CD14-positive monocyte (primary cell): Measurements from ENCODE around the gene C1QTNF3. TPM values are rescaled to one million over a fixed set of nuclear protein-coding genes. Genes with fewer than 3 reads are reported as not detected.

Experiments
- DNase-seq, 3 donors: peaks; one replicate each; pipeline ENCODE4 v3.0.0-alpha.2; 2011 to 2022
- H2AFZ ChIP-seq: 2 replicates; pipeline ENCODE4 v1.6.0; 2012; ENCODE audit warnings: mild to moderate bottlenecking, low read depth, low read length, inconsistent platforms; ENCODE audit not compliant: insufficient read depth, poor library complexity, severe bottlenecking
- H3K27ac ChIP-seq, 2 donors: 1 replicate in 1 of 2; 2 replicates in 1 of 2; pipeline ENCODE4 v1.5.1; 2012 to 2013; ENCODE audit warnings: low read length in 2 of 2, control low read depth in 1 of 2, inconsistent platforms in 1 of 2, low read depth in 1 of 2, mild to moderate bottlenecking in 1 of 2
- H3K27me3 ChIP-seq, 2 donors: one replicate each; pipeline versions ENCODE4 v1.6.0 to v1.6.1; 2011 to 2013; ENCODE audit warnings: low read length in 2 of 2; ENCODE audit not compliant: control insufficient read depth in 2 of 2, insufficient read depth in 2 of 2
- H3K36me3 ChIP-seq, 2 donors: replicated peaks in 1 of 2; 1 replicate in 1 of 2; 2 replicates in 1 of 2; pipeline versions ENCODE4 v1.5.1 to v1.6.1; 2012 to 2013; ENCODE audit warnings: low read length in 2 of 2, control low read depth in 1 of 2, inconsistent platforms in 1 of 2, mild to moderate bottlenecking in 1 of 2; ENCODE audit not compliant: insufficient read depth in 2 of 2, control insufficient read depth in 1 of 2
- H3K4me1 ChIP-seq, 2 donors: 1 replicate in 1 of 2; 2 replicates in 1 of 2; pipeline versions ENCODE4 v1.5.1 to v1.6.1; 2012 to 2013; ENCODE audit warnings: low read length in 2 of 2, control low read depth in 1 of 2, inconsistent platforms in 1 of 2, mild to moderate bottlenecking in 1 of 2, moderate library complexity in 1 of 2; ENCODE audit not compliant: insufficient read depth in 2 of 2, control insufficient read depth in 1 of 2
- H3K4me2 ChIP-seq: replicated peaks from 2 replicates; pipeline ENCODE3; 2012; ENCODE audit warnings: low read length, moderate library complexity, mild to moderate bottlenecking; ENCODE audit not compliant: poor library complexity, severe bottlenecking; ENCODE audit errors: extremely low read depth
- H3K4me3 ChIP-seq, 3 experiments: fragments of 200-600 bp in 1 of 3; sonication (generic) in 1 of 3; replicated peaks in 1 of 3; 1 replicate in 2 of 3; 2 replicates in 1 of 3; pipeline ENCODE4 v1.5.1; 2011 to 2013; ENCODE audit warnings: low read length in 3 of 3, mild to moderate bottlenecking in 3 of 3, control low read depth in 2 of 3, low read depth in 2 of 3, inconsistent platforms in 1 of 3, moderate library complexity in 1 of 3
- H3K79me2 ChIP-seq: 2 replicates; pipeline ENCODE4 v1.6.0; 2012; ENCODE audit warnings: mild to moderate bottlenecking, control low read depth, inconsistent platforms, low read length, moderate library complexity; ENCODE audit not compliant: insufficient read depth
- H3K9ac ChIP-seq: 2 replicates; pipeline ENCODE4 v1.6.0; 2017; ENCODE audit warnings: low read length, mild to moderate bottlenecking; ENCODE audit not compliant: insufficient read depth, poor library complexity, severe bottlenecking
- H3K9me3 ChIP-seq, 2 donors: replicated peaks in 1 of 2; 1 replicate in 1 of 2; 2 replicates in 1 of 2; pipeline versions ENCODE4 v1.5.1 to v1.6.1; 2012 to 2013; ENCODE audit warnings: low read length in 2 of 2, control low read depth in 1 of 2; ENCODE audit not compliant: control insufficient read depth in 1 of 2, insufficient read depth in 1 of 2
- H4K20me1 ChIP-seq: 2 replicates; pipeline ENCODE4 v1.6.0; 2012; ENCODE audit warnings: mild to moderate bottlenecking, low read length, control low read depth, moderate library complexity; ENCODE audit not compliant: insufficient read depth
- H3K27ac Mint-ChIP-seq, 7 donors: one replicate each; pipeline ENCODE4 v1.8.0; 2020; ENCODE audit warnings: mild to moderate bottlenecking in 7 of 7, mixed read lengths in 7 of 7, moderate library complexity in 6 of 7, inconsistent platforms in 2 of 7
- H3K27me3 Mint-ChIP-seq, 3 donors: one replicate each; pipeline ENCODE4 v1.8.0; 2021 to 2022; ENCODE audit warnings: low read depth in 3 of 3, mild to moderate bottlenecking in 3 of 3, mixed read lengths in 3 of 3, moderate library complexity in 3 of 3, inconsistent platforms in 1 of 3
- H3K36me3 Mint-ChIP-seq, 2 donors: one replicate each; pipeline ENCODE4 v1.8.0; 2020; ENCODE audit warnings: mixed read lengths in 2 of 2, inconsistent platforms in 1 of 2, mild to moderate bottlenecking in 1 of 2
- H3K4me1 Mint-ChIP-seq: one replicate; pipeline ENCODE4 v1.8.0; 2020; ENCODE audit warnings: mild to moderate bottlenecking, mixed read lengths
- H3K4me3 Mint-ChIP-seq, 2 donors: one replicate each; pipeline ENCODE4 v1.8.0; 2020; ENCODE audit warnings: mild to moderate bottlenecking in 2 of 2, mixed read lengths in 2 of 2, moderate library complexity in 1 of 2
- H3K9me3 Mint-ChIP-seq, 7 donors: one replicate each; pipeline ENCODE4 v1.8.0; 2020 to 2022; ENCODE audit warnings: mixed read lengths in 7 of 7, mild to moderate bottlenecking in 6 of 7, moderate library complexity in 6 of 7, inconsistent platforms in 2 of 7
- CTCF ChIP-seq: fragments of 200-600 bp; IDR thresholded peaks from one replicate; pipeline ENCODE4 v1.8.0; 2022; ENCODE audit warnings: antibody characterized with exemption, mild to moderate bottlenecking
- WGBS: methylation state at CpG from one replicate; pipeline ENCODE4 v1.1.5; 2013; ENCODE audit warnings: missing lambda C conversion rate; ENCODE audit not compliant: insufficient coverage; 5-methylcytosine and 5-hydroxymethylcytosine counted together
- intact Hi-C, 2 donors: fragments of 100-400 bp; cut with micrococcal nuclease; formaldehyde crosslinking; loops; one replicate each; pipeline versions ENCODE4 v1.15.0 to v1.15.1; 2023
- polyA plus RNA-seq, 3 donors: library from polyadenylated mRNA; depleted of rRNA in 1 of 3; unstranded in 2 of 3; stranded (reverse) in 1 of 3; fragments of 300-500 nt in 2 of 3; fragments of >200 nt in 1 of 3; fragmentation: Illumina TruSeq in 2 of 3; gene quantifications; 1 replicate in 2 of 3; 2 replicates in 1 of 3; pipeline ENCODE4 v1.2.3, GENCODE V29; 2012 to 2021

Gene C1QTNF3
- polyA plus RNA-seq, 3 donors: 1.5 TPM; not detected in 2

- no peak overlapping the region for H3K4me3 Mint-ChIP-seq
Observed at GRCh38 chr5:34058532-34058931, 15.5 kb upstream of the C1QTNF3 start.

GRCh38 chr5:34057569-34057968 lies 14.6 kb upstream of the C1QTNF3 start:
- Histone ChIP-seq H3K9me3 (peaks cover 0 to 6% of the 10 kb centered on the region in 2 donors), H2AFZ (no peak overlapping the region), H3K27me3 (no peaks in the 10 kb centered on the region), H3K4me1 (no peaks in the 10 kb centered on the region), H3K9ac (no peak overlapping the region), H3K4me2 (no peak overlapping the region), H3K27ac (no peak overlapping the region), H4K20me1 (no peaks in the 10 kb centered on the region), H3K36me3 (no peaks in the 10 kb centered on the region), H3K4me3 (no peak overlapping the region), H3K79me2 (no peaks in the 10 kb centered on the region)
- DNase-seq: no peak
- intact Hi-C loops: no loop called here
- peaks cover 0 to 3% (median 0%) of the 10 kb centered on the region in 7 donors for H3K9me3 Mint-ChIP-seq
- H3K27me3 Mint-ChIP-seq: peaks cover 0 to 2% (median 0%) of the 10 kb centered on the region in 3 donors
- no peak for TF ChIP-seq CTCF
- WGBS: 100% methylated on average over 2 of the region's 5 CpGs
- no peak overlapping the region for H3K27ac Mint-ChIP-seq
- peaks cover 3 to 17% of the 10 kb centered on the region in 2 donors for H3K36me3 Mint-ChIP-seq
- peaks cover 1% of the 10 kb centered on the region for H3K4me1 Mint-ChIP-seq
- H3K4me3 Mint-ChIP-seq: no peak overlapping the region

More at GRCh38 chr5:34058532-34058931, 15.5 kb upstream of the C1QTNF3 start:
- Mint-ChIP-seq H3K27me3 (peaks cover 0 to 2% (median 0%) of the 10 kb centered on the region in 3 donors), H3K27ac (no peak overlapping the region), H3K4me1 (peaks cover 1% of the 10 kb centered on the region), H3K36me3 (peaks cover 3 to 17% of the 10 kb centered on the region in 2 donors), H3K9me3 (peaks cover 0 to 5% (median 1%) of the 10 kb centered on the region in 7 donors)
- 80% methylated on average over 1 of the region's 2 CpGs for WGBS
- no peak overlapping the region for H3K9ac ChIP-seq
- H3K36me3 ChIP-seq: no peaks in the 10 kb centered on the region
- H4K20me1 ChIP-seq: no peaks in the 10 kb centered on the region
- H3K4me2 ChIP-seq: no peak overlapping the region
- no peaks in the 10 kb centered on the region for H3K27me3 ChIP-seq
- H3K79me2 ChIP-seq: no peaks in the 10 kb centered on the region
- no peak for TF ChIP-seq CTCF
- no peak overlapping the region for H2AFZ ChIP-seq
- intact Hi-C loops: no loop called here
- H3K27ac ChIP-seq: no peak overlapping the region
- H3K4me3 ChIP-seq: no peak overlapping the region
- H3K9me3 ChIP-seq: peaks cover 0 to 6% of the 10 kb centered on the region in 2 donors
- no peaks in the 10 kb centered on the region for H3K4me1 ChIP-seq
- no peak for DNase-seq
